DOHH2 (cell line): ENCODE measurements around the gene ACTN3.

Experiments used
- CTCF ChIP-seq: fragments of 200-600 bp; sonication (generic); IDR thresholded peaks from one replicate; pipeline ENCODE4 v1.5.1; 2014; ENCODE audit warnings: antibody characterized with exemption, mild to moderate bottlenecking, low read depth, low read length; ENCODE audit not compliant: poor library complexity, severe bottlenecking
- EZH2phosphoT487 ChIP-seq: fragments of 200-600 bp; sonication (generic); IDR thresholded peaks from 2 replicates; pipeline ENCODE4 v1.6.1; 2017; ENCODE audit warnings: borderline replicate concordance, mild to moderate bottlenecking, antibody characterized with exemption, low read length, moderate library complexity, mixed read lengths

GRCh38 chr11:66598993-66599392 lies 52.3 kb downstream of the ACTN3 start:
- TF ChIP-seq CTCF (no peak), EZH2phosphoT487 (no peak)
